ENCODE measurements around the gene CEPT1.
A peak's percentile ranks its signal among the peaks of the same experiment; 100 is the strongest.

The CEPT1 gene

DNA sequence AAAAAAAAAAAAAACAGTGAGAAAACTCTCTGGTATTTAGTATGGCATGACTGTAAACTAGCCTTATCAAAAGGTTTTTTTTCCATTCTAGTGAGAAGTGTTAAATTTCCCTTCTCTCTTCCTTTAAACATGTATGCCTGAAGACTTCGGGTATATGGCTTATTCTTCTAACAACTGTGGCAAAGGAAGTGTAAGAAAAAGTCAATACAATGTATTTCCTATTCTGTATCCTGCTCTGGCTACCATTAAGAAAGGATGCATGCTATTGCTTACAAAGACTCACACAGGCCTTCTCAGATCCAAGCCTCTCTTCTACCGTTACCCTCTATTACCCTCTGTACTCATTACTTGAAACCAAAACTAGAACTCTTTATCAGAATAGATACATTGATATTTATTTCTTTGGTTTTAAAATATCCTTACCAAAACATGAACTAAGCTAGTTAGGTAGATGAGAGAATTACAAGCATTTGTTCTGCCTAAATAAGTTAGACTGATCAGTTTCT is 8.4 kb downstream of the CEPT1 start:
- FAIRE-seq (no peak), DNase-seq (ENCODE audit: insufficient read length, low spot score) (no peak)
- TF ChIP-seq, protein P1, sequence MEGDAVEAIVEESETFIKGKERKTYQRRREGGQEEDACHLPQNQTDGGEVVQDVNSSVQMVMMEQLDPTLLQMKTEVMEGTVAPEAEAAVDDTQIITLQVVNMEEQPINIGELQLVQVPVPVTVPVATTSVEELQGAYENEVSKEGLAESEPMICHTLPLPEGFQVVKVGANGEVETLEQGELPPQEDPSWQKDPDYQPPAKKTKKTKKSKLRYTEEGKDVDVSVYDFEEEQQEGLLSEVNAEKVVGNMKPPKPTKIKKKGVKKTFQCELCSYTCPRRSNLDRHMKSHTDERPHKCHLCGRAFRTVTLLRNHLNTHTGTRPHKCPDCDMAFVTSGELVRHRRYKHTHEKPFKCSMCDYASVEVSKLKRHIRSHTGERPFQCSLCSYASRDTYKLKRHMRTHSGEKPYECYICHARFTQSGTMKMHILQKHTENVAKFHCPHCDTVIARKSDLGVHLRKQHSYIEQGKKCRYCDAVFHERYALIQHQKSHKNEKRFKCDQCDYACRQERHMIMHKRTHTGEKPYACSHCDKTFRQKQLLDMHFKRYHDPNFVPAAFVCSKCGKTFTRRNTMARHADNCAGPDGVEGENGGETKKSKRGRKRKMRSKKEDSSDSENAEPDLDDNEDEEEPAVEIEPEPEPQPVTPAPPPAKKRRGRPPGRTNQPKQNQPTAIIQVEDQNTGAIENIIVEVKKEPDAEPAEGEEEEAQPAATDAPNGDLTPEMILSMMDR (IDR thresholded peaks at IDR 0.05; ENCODE audit: insufficient read depth, missing control alignments), result no peak

DNA sequence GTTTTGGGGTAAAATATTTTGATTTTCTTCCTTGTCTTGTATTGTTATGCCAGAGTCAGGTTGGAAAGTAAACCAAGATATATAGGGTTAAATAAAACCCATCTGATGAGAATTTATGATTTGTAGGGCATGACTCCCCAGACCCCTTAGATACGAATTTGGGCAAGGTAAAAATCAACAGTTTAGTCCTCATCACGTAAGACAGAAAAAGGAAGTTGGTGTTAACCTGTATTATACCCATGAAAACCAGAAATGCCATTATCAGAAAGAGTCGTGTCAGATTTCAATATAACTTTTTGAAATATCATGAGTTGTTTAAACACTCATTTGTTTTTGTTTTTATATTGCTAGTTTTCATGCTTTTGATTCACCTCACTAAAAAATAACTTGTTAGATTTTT is 11.8 kb downstream of the CEPT1 start:
- TF ChIP-seq, protein P1 (IDR thresholded peaks at IDR 0.05; ENCODE audit: insufficient read depth, missing control alignments), result no peak
- DNase-seq (ENCODE audit: insufficient read length, low spot score), result no peak
- FAIRE-seq, result no peak

DNA sequence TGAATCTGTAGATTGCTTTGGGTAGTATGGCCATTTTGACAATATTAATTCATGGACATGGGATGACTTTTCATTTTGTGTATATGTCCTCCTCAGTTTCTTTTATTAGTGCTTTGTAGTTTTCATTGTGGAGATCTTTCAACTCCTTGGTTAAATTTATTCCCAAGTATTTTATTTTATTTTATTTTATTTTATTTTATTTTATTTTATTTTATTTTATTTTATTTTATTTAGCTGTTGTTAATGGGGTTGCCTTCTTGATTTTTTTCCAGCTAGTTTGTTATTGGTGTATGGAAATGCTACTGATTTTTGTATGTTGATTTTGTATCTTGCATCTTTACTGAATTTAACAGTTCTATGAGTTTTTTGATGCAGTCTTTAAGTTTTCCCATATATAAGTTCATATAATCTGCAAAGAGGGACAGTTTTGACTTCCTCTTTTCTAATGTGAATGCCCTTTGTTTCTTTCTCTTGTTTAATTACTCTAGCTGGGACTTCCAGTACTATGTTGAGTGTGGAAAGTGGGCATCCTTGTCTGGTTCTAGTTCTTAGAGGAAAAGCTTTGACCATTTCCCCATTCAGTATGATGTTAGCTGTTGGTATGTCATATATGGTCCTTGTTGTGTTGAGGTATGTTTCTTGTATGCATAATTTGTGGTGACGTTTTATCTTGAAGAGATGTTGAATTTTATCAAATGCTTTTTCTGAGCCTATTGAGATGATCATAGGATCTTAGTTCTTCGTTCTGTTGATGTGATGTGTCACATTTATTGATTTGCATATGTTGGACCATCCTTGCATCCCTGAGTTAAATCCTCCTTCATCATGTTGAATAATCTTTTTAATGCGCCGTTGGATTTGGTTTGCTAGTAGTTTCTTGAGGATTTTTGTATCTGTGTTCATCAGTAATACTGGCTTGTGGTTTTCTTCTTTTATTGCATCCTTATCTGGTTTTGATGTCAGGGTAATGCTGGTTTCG is 14.3 kb downstream of the CEPT1 start:
- FAIRE-seq, result no peak
- TF ChIP-seq, protein P1 (IDR thresholded peaks at IDR 0.05; ENCODE audit: insufficient read depth, missing control alignments), result no peak
- no peak for DNase-seq (ENCODE audit: insufficient read length, low spot score)

DNA sequence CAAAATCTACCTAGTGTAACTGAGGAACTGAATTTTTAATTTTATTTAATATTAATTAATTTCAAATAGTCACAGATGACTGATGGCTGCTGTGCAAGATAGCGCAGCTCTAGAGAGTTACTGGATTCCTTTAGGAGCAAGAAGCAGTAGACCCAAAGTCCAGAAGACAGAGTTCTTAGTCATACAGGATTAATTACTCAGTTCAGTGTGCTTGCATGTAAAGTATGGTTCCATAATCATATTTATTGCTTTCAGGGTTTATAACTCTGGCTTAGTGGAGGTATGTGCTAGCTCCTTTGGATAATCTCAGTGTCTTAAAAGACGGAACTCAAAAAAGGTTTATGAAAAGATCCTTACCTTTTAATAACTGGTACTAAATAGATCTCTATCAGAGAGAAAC is 17.4 kb downstream of the CEPT1 start:
- DNase-seq (ENCODE audit: insufficient read length, low spot score) (no peak), FAIRE-seq (no peak)
- TF ChIP-seq, protein P1 (IDR thresholded peaks at IDR 0.05; ENCODE audit: insufficient read depth, missing control alignments), result no peak

DNA sequence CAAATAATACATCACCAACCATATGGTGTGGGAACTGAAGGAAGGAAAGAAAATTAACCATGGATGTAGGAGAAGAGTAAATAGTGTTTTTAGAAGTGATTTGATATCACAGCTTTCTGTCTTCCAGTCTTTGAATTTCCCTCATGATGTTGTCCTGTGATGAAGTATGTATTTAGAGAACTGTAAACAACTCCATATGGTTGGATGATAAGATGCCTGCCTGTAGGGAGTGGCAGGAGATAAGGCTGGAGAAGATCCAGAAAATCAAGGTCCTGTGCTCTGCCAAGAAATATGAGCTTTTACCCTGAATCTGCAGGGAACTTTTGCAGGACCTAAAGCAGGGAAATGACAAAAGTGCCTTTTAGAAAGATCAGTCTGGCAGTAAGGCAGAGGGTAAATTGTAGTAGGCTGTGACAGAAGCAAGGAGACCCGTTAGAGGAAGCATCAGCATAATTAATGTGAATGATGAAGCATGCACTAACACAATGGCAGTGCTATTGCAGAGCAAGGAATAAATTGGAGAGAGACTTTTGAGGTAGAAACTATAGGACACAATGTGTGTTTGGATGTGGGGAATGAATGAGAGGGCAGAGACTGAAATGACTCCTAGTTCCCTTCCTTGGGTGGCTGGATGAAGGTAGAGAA is 21.9 kb downstream of the CEPT1 start:
- peak; percentile 32 for FAIRE-seq
- DNase-seq (ENCODE audit: insufficient read length, low spot score), result no peak
- TF ChIP-seq, protein P1 (IDR thresholded peaks at IDR 0.05; ENCODE audit: insufficient read depth, missing control alignments), result no peak

DNA sequence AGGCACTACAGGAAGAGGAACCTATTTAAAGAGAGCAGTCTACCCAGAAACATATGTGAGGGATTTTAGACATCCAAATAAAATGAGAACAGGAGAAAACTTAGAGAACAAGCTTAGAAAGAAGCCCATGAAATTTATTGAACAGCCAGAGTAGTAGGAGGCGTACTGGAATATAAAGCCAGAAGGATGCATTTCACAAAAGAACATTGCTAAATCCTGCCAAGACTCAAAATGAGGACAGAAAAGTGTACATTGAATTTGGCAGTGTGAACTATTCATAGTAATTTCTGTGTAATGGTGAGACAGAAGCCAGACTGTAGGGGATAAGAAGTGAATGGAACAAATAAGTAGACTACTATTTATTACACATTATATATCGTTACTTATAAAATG is 22.5 kb downstream of the CEPT1 start:
- no peak for DNase-seq (ENCODE audit: insufficient read length, low spot score)
- no peak for FAIRE-seq
- TF ChIP-seq, protein P1 (IDR thresholded peaks at IDR 0.05; ENCODE audit: insufficient read depth, missing control alignments), result no peak
